Right kidney (tissue), 1 donor: ENCODE results near the gene NFKBIE.

ENCODE experiments used
- DNase-seq: peaks from one replicate; pipeline ENCODE4 v3.0.0-alpha.2; 2016

NFKBIE gene

GRCh38 chr6:44273617-44274016 is 8.3 kb upstream of the NFKBIE start:
- DNase-seq, result no peak

DNA sequence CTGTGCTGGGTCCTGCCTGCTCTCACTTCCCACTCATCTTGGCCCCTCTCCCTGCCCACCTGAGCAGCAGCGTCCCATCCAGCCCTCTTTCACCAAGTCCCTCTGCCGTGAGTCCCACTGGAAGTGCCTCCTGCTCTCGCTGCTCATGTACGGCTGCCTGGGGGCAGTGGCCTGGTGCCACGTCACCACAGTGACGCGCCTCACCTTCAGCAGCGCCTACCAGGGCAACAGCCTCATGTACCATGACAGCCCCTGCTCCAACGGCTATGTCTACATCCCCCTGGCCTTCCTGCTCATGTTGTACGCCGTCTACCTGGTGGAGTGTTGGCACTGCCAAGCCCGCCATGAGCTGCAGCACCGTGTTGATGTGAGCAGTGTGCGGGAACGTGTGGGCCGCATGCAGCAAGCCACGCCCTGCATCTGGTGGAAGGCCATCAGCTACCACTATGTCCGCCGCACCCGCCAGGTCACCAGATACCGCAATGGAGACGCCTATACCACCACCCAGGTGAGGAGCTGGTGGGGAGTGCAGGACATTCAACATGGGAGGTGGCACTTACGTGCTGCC is 7.7 kb upstream of the NFKBIE start:
- DNase-seq, result no peak

DNA sequence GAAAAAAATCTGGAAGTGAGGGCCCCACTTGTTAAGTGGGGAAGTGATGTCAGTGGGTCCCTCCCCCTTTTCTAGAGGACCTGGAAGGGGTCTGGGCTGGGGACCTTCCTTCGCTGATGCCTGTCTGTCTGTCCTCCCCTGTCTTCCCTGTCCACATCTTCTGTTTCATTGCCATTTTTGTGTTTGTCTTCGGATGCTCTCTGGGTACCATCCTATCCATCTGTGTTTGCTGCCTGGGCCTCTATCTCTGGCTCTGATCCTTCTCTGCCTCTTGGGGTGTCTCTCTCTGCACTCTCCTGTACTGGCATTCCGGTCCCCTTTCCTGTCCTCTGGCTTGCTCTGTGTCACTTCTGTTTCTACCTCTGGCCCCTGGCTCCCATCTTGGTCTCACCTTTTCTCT is 7.2 kb upstream of the NFKBIE start:
- DNase-seq, result no peak

DNA sequence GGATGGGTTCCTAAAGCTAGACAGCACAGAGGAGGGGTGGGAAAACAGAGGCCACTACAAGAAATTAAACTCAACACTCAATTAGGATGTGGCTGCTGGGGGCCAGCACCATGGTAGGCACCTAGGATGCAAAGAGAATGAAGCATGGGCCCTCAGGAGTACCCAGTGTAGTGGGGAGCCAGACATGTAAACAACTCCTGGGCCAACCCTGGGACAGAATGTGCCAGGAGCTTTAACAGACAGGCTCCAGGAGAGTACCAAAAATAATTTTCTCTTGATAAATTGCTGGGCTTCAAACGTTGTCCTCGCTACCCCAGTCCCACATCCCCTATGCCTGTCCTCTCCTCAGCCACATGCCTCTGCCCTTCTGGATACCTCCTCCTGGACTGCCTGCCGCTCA is 6.6 kb upstream of the NFKBIE start:
- DNase-seq, result no peak

DNA sequence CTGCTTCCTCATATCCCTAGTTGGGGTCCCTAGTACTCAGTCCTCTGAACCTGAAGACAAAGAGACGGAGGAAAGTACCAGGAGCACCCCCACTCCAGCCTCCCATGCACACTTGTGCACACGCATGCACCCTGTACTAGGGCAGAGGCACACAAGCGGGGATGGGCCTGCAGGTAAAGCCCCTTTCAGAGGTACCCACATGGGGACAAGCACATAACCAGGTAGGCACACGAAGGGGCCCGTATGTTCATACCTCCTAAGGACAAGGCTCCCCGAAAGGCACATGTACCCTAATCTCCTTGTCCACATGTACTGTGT is 6.0 kb upstream of the NFKBIE start:
- DNase-seq, result no peak

- DNase-seq, result no peak
These were observed 5.4 kb upstream of the NFKBIE start for GRCh38 chr6:44270526-44271405.

GRCh38 chr6:44269921-44270525 is 4.7 kb upstream of the NFKBIE start, which contains the start of gene TMEM151B:
TSS of gene TMEM151B (plus strand) at chr6:44270450. CDS start at chr6:44270743, 293 bp downstream.
- DNase-seq, result no peak

- no peak for DNase-seq
These were observed 4.0 kb upstream of the NFKBIE start for GRCh38 chr6:44269178-44269920.

DNA sequence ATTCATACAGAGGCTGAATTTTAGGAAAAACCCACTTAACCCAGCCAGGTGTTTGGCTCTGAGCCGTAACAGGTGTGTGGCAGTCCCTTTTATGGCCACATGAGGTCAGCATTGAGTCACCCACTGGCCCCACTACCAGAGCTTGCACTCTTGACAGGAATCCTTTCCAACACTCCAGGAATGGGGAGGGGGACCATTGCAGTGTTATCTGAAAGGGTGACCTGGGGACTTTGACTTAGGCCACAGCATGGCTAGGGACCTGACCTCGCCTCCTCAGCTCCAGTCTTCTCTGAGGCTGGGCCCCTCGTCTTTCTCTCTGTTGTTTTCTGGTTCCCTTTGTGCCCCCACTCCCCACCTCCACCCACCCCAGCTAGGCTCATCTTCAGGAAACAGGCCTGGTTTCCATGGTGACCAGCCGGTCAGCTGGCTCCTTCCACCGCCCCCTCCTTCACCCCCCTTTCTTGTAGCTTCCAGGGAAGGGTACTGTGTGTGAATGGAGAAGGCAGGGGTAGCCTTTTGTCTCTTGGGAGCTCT is 2.8 kb upstream of the NFKBIE start:
- DNase-seq, result peak; percentile 59

- no peak for DNase-seq
These were observed 1.9 kb upstream of the NFKBIE start for GRCh38 chr6:44267252-44267651.

DNA sequence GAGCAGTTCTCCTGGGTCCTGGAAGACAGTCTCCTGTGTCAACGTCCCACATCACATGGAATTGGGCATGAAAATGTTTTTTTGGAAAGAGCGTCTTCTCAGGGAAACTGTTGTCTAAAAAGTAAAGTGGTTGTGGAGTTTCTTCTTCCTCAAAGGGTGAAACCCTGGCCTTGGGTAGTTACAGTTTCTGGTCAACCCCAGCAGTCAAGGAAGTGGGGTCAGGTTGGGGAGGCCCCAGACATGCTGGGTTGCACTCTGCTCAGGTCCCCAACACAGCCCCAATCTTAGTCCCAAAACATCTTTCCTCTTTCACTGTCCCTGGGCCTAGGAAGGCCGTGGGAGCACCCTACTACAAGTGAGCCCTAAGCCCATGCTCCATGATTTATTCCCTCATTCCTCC is 996 bp upstream of the NFKBIE start:
- no peak for DNase-seq

- DNase-seq, result no peak
These were observed 427 bp upstream of the NFKBIE start for GRCh38 chr6:44265722-44266233.

DNA sequence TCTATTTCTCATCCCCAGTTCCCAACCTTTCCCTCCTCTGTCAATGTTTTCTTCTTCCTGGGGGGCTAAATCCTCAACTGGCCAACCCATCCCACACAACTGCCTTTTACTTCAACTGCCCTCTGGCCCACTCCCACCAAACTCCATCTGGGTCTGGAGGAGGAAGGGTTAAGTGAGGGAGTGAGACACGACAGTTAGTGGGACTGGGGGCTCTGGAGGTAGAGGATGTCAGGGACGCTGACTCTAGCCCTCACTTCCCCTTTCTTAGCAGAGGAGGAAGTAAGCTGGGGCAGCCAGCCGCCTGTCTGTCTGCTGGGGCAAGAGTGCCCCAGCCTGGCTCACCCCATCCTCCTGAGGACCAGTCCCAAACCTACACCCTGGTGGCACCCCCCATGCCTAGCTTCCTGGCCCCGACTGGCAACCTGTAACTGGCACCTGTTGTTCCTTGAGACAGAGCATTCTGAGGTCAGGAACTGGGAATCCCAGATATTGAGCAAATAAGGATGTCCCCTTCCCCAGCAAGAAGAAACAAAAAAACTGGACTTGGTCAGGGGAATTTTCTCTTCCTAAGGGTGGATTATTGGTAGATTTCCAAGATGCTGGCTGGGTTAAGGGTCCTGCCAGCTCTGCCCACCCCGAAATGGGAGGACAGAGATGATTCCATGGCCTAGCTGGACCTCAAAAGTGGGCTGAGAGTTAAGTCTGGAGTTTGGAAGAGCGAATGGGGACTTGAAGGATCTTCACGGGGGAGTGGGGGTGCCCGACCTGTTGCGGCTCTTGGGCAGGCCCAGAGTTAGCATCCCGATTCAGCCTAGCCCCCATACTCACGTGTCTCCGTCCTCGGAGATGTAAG is 971 bp downstream of the NFKBIE start:
- no peak for DNase-seq

DNA sequence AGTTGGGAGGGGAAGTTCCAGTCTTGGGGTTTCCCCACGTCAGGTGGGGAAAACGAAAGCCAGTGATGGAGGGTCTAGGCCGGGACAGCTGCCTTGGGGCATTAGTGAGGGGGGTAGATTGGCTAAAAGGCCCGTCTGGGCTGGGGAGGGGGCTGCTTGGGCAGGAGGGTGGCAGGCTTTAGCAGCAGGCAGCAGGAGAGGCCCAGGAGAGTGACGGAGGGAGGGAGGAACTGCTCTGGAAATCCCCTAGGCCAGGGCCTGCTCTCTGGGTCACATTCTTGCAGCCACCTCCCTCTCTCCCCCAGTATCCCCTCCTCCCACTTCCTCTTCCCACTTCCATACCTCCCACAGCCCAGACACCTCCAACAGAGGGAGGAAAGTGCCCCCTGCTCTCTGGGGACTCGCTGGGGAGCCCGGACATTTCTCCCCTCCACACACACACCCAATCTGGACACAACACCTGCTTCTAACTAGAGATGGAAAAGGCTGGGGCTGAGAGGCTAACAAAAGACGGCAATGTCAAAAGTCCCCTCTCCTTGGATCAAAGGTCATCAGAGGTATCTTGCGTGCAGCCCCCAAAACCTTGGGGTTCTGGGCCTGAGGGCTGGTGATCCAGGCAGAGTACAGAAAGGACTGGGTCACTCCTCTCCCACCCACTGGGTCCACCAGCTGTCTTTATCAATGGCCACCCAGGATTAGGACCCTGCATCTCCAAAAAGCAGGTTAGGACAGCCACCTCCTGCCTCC is 1.8 kb downstream of the NFKBIE start:
- DNase-seq, result no peak

GRCh38 chr6:44262467-44263353 is 2.6 kb downstream of the NFKBIE start:
- no peak for DNase-seq

GRCh38 chr6:44261581-44261980 is 3.8 kb downstream of the NFKBIE start:
- no peak for DNase-seq

- DNase-seq, result no peak
These were observed 4.7 kb downstream of the NFKBIE start for GRCh38 chr6:44260451-44261297.

- DNase-seq, result no peak
These were observed 5.3 kb downstream of the NFKBIE start for GRCh38 chr6:44260011-44260410.

- DNase-seq, result no peak
These were observed 6.4 kb downstream of the NFKBIE start for GRCh38 chr6:44258921-44259320.
